T47D (cell line): Measurements from ENCODE around the gene CYGB.
"Not testable (repeated sequence)": the region's sequence is repeated elsewhere in the genome, so short reads cannot be mapped to it uniquely, and the experiment has no call there.

Experiments
- DNase-seq, 2 experiments: peaks; one replicate each; pipeline versions ENCODE4 v3.0.0 to v3.0.0-alpha.2; 2011 to 2012; ENCODE audit warnings: low read depth in 1 of 2, low spot score in 1 of 2
- JUND ChIP-seq: IDR thresholded peaks from 2 replicates; pipeline ENCODE4 v1.6.1; 2012; ENCODE audit warnings: low read depth
- in situ Hi-C: cut with HindIII; loops from 2 replicates; pipeline ENCODE4 v1.10.0; 2016; ENCODE audit warnings: low sequenced_read_pairs, low pct_unique_long_range_greater_than_20kb

Gene CYGB

GRCh38 chr17:76574166-76574565, 36.7 kb upstream of the CYGB start:
- no peak for DNase-seq
- in situ Hi-C loops, result no loop called here
- TF ChIP-seq JUND, result no peak

- no peak for DNase-seq
- no peak for TF ChIP-seq JUND
- in situ Hi-C loops, result no loop called here
Measured at GRCh38 chr17:76573096-76573495, 35.6 kb upstream of the CYGB start.

- DNase-seq, result no peak
- TF ChIP-seq JUND, result no peak
- in situ Hi-C loops, result no loop called here
Measured at GRCh38 chr17:76572201-76572910, 34.8 kb upstream of the CYGB start.

- DNase-seq, result no peak
- TF ChIP-seq JUND, result no peak
- in situ Hi-C loops, result no loop called here
Measured at GRCh38 chr17:76570877-76571471, 33.5 kb upstream of the CYGB start.

- in situ Hi-C loops, result no loop called here
- DNase-seq, result no peak
- no peak for TF ChIP-seq JUND
Measured at GRCh38 chr17:76570457-76570856, 32.9 kb upstream of the CYGB start.

GRCh38 chr17:76569607-76570279, 32.2 kb upstream of the CYGB start:
- no peak for DNase-seq
- no peak for TF ChIP-seq JUND
- in situ Hi-C loops, result no loop called here

GRCh38 chr17:76568811-76569221, 31.3 kb upstream of the CYGB start:
- no peak for DNase-seq
- in situ Hi-C loops, result no loop called here
- TF ChIP-seq JUND, result no peak

GRCh38 chr17:76567634-76568432, 30.3 kb upstream of the CYGB start:
- in situ Hi-C loops, result no loop called here
- no peak for TF ChIP-seq JUND
- DNase-seq, result peak; percentile 41 to 63

- TF ChIP-seq JUND, result no peak
- in situ Hi-C loops, result no loop called here
- DNase-seq, result peak; percentile 42 to 47
Measured at GRCh38 chr17:76566988-76567431, 29.5 kb upstream of the CYGB start.

- no peak for TF ChIP-seq JUND
- no peak for DNase-seq
Measured at GRCh38 chr17:76566613-76566943, 29.1 kb upstream of the CYGB start.

GRCh38 chr17:76565728-76566612, 28.5 kb upstream of the CYGB start:
- no peak for TF ChIP-seq JUND
- in situ Hi-C loops, result no loop called here
- DNase-seq, result no peak

More at GRCh38 chr17:76566613-76566943, 29.1 kb upstream of the CYGB start:
- in situ Hi-C loops, result no loop called here

GRCh38 chr17:76564991-76565727, 27.6 kb upstream of the CYGB start:
- DNase-seq, in situ Hi-C loops: not testable (repeated sequence)

GRCh38 chr17:76563359-76563758, 25.9 kb upstream of the CYGB start:
- DNase-seq, in situ Hi-C loops: not testable (repeated sequence)
